SIG-M5 treated with dmso at 0.1 percent for 504 hours (cell line): Measurements from ENCODE around the gene OR5P2.
"Not testable (repeated sequence)": the region's sequence is repeated elsewhere in the genome, so short reads cannot be mapped to it uniquely, and the experiment has no call there.

ENCODE experiments used
- DNase-seq: peaks from one replicate; lab custom pipeline; 2025; ENCODE audit not compliant: unreplicated experiment; lab: John Stamatoyannopoulos, UW

The OR5P2 gene

GRCh38 chr11:7796842-7797241, at the start of gene OR5P2:
Gene OR5P2 (minus strand): TSS chr11:7796942. CDS start chr11:7796942, 0 bp downstream.
- DNase-seq: no peak

- DNase-seq: no peak
Measured at GRCh38 chr11:7846003-7846402, 49.3 kb upstream of the OR5P2 start.

GRCh38 chr11:7844986-7845385, 48.2 kb upstream of the OR5P2 start:
- DNase-seq: peak; percentile 25

- DNase-seq: no peak
Measured at GRCh38 chr11:7844521-7844920, 47.8 kb upstream of the OR5P2 start.

- DNase-seq: no peak
Measured at GRCh38 chr11:7840578-7840977, 43.8 kb upstream of the OR5P2 start.

- no peak for DNase-seq
Measured at GRCh38 chr11:7833527-7833926, 36.8 kb upstream of the OR5P2 start.

- no peak for DNase-seq
Measured at GRCh38 chr11:7830740-7831139, 34.0 kb upstream of the OR5P2 start, which contains the start of gene OR5P3. Gene OR5P3 (minus strand): TSS chr11:7830840.

GRCh38 chr11:7826324-7826723, 29.6 kb upstream of the OR5P2 start:
- DNase-seq: no peak

GRCh38 chr11:7820417-7820816, 23.7 kb upstream of the OR5P2 start:
- DNase-seq: not testable (repeated sequence)

- not testable (repeated sequence) for DNase-seq
Measured at GRCh38 chr11:7814897-7815296, 18.2 kb upstream of the OR5P2 start.

GRCh38 chr11:7810301-7810700, 13.6 kb upstream of the OR5P2 start:
- not testable (repeated sequence) for DNase-seq

GRCh38 chr11:7793233-7793632, 3.5 kb downstream of the OR5P2 start:
- no peak for DNase-seq

GRCh38 chr11:7787239-7787638, 9.5 kb downstream of the OR5P2 start:
- no peak for DNase-seq

GRCh38 chr11:7775689-7776088, 21.1 kb downstream of the OR5P2 start:
- no peak for DNase-seq

GRCh38 chr11:7764301-7764700, 32.4 kb downstream of the OR5P2 start:
- DNase-seq: not testable (repeated sequence)

- DNase-seq: no peak
Measured at GRCh38 chr11:7759010-7759409, 37.7 kb downstream of the OR5P2 start.

- DNase-seq: no peak
Measured at GRCh38 chr11:7749456-7749855, 47.3 kb downstream of the OR5P2 start.
